Stimulated activated CD8-positive, alpha-beta memory T cell treated with anti-CD3 and anti-CD28 coated beads, Interleukin-7, amount 100 ng/mL, for 24 hours (primary cell): Measurements from ENCODE around the gene CRYGB.
"Not testable (repeated sequence)": the region's sequence is repeated elsewhere in the genome, so short reads cannot be mapped to it uniquely, and the experiment has no call there.

Source experiments
- DNase-seq: peaks from one replicate; pipeline ENCODE4 v3.0.0-alpha.2; 2020; ENCODE audit warnings: low read depth

The CRYGB gene

GRCh38 chr2:208112969-208113368 is 33.0 kb downstream of the CRYGB start:
- no peak for DNase-seq

GRCh38 chr2:208112273-208112745 is 33.6 kb downstream of the CRYGB start:
- not testable (repeated sequence) for DNase-seq

- no peak for DNase-seq
These were observed 42.3 kb downstream of the CRYGB start for GRCh38 chr2:208103616-208104015.

GRCh38 chr2:208101716-208102631 is 44.0 kb downstream of the CRYGB start:
- no peak for DNase-seq

GRCh38 chr2:208099682-208100470 is 46.1 kb downstream of the CRYGB start:
- DNase-seq, result no peak

- not testable (repeated sequence) for DNase-seq
These were observed 47.3 kb downstream of the CRYGB start for GRCh38 chr2:208098701-208099100.

- no peak for DNase-seq
These were observed 47.7 kb downstream of the CRYGB start for GRCh38 chr2:208098267-208098666.

- no peak for DNase-seq
These were observed 48.2 kb downstream of the CRYGB start for GRCh38 chr2:208097801-208098200.

GRCh38 chr2:208097313-208097712 is 48.6 kb downstream of the CRYGB start:
- no peak for DNase-seq

- DNase-seq, result no peak
These were observed 49.9 kb downstream of the CRYGB start for GRCh38 chr2:208096080-208096479.

GRCh38 chr2:208093128-208093527 is 52.8 kb downstream of the CRYGB start:
- DNase-seq, result no peak
